Tibial nerve (tissue), 4 donors: ENCODE data around the gene GNG12. TPM values are rescaled to one million over a fixed set of nuclear protein-coding genes. Genes with fewer than 3 reads are reported as not detected.

Source experiments
- DNase-seq, 2 donors: peaks; one replicate each; pipeline ENCODE4 v3.0.0-alpha.2; 2019; ENCODE audit warnings: low spot score in 2 of 2
- H3K27ac ChIP-seq, 4 donors: fragments of 200-600 bp; sonication (generic) in 3 of 4; one replicate each; pipeline ENCODE4 v1.5.1; 2017 to 2019; ENCODE audit warnings: mild to moderate bottlenecking in 1 of 4
- H3K27me3 ChIP-seq, 2 donors: fragments of 200-600 bp; sonication (generic) in 1 of 2; one replicate each; pipeline versions ENCODE4 v1.5.1 to v1.6.0; 2017 to 2019
- H3K36me3 ChIP-seq, 3 donors: fragments of 200-600 bp; sonication (generic); one replicate each; pipeline ENCODE4 v1.5.1; 2018 to 2019
- H3K4me1 ChIP-seq, 4 donors: fragments of 200-600 bp; sonication (generic) in 3 of 4; one replicate each; pipeline ENCODE4 v1.5.1; 2017 to 2019
- H3K4me3 ChIP-seq, 4 donors: fragments of 200-600 bp; sonication (generic) in 3 of 4; one replicate each; pipeline ENCODE4 v1.5.1; 2017 to 2019; ENCODE audit warnings: mild to moderate bottlenecking in 1 of 4, moderate library complexity in 1 of 4
- H3K9me3 ChIP-seq, 4 donors: fragments of 200-600 bp; sonication (generic) in 3 of 4; one replicate each; pipeline ENCODE4 v1.5.1; 2017 to 2019
- CTCF ChIP-seq, 5 experiments: fragments of 200-600 bp in 3 of 5; fragments of 450-650 bp in 2 of 5; sonication (generic) in 3 of 5; IDR thresholded peaks; one replicate each; pipeline ENCODE4 v1.5.1; 2016 to 2019; ENCODE audit warnings: antibody characterized with exemption in 5 of 5, mild to moderate bottlenecking in 3 of 5, moderate library complexity in 2 of 5
- EP300 ChIP-seq, 2 donors: sonication (generic); formaldehyde crosslinking; IDR thresholded peaks; one replicate each; pipeline ENCODE4 v1.6.1; 2017; ENCODE audit warnings: antibody characterized with exemption in 2 of 2, mild to moderate bottlenecking in 1 of 2
- POLR2A ChIP-seq, 2 donors: fragments of 450-650 bp; IDR thresholded peaks; one replicate each; pipeline ENCODE4 v1.6.1; 2017; ENCODE audit warnings: antibody characterized with exemption in 2 of 2, mild to moderate bottlenecking in 2 of 2, moderate library complexity in 2 of 2
- WGBS, 2 donors: methylation state at CpG; one replicate each; pipeline ENCODE4 v1.1.5; 2018; 5-methylcytosine and 5-hydroxymethylcytosine counted together
- total RNA-seq, 4 donors: library from RNA; depleted of rRNA; stranded (reverse); fragments of >200 nt; gene quantifications; one replicate each; pipeline ENCODE4 v1.1.0, GENCODE V29; 2016

GNG12 gene
- total RNA-seq, 4 donors from 2014 or later, result 55.9 to 71.8 (median 68.4) TPM

- WGBS, 2 donors, result 74 to 87% methylated on average over 2 of the region's 2 CpGs
- TF ChIP-seq EP300 (IDR thresholded peaks at IDR 0.05) (no peak), POLR2A (IDR thresholded peaks at IDR 0.05) (no peak), CTCF (IDR thresholded peaks at IDR 0.05) (no peak)
- Histone ChIP-seq H3K4me1 (no peaks in the 10 kb centered on the region), H3K9me3 (no peaks in the 10 kb centered on the region), H3K4me3 (no peak overlapping the region), H3K27ac (peak overlapping the region in 1 of 4 donors; percentile 64), H3K27me3 (no peaks in the 10 kb centered on the region), H3K36me3 (no peaks in the 10 kb centered on the region)
- DNase-seq, result no peak
These were observed 27.5 kb upstream of the GNG12 start for GRCh38 chr1:67860776-67861175.

- Histone ChIP-seq H3K36me3 (no peaks in the 10 kb centered on the region), H3K27ac (no peak overlapping the region), H3K4me3 (no peak overlapping the region), H3K27me3 (no peaks in the 10 kb centered on the region), H3K9me3 (no peaks in the 10 kb centered on the region), H3K4me1 (no peaks in the 10 kb centered on the region)
- TF ChIP-seq EP300 (IDR thresholded peaks at IDR 0.05), result no peak
- TF ChIP-seq POLR2A (IDR thresholded peaks at IDR 0.05), result no peak
- no peak for TF ChIP-seq CTCF (IDR thresholded peaks at IDR 0.05)
- WGBS, 2 donors, result 83 to 93% methylated on average over 4 of the region's 4 CpGs
- DNase-seq, result no peak
These were observed 23.7 kb upstream of the GNG12 start for GRCh38 chr1:67856921-67857320.

- WGBS, 2 donors, result 36 to 43% methylated on average over 2 of the region's 2 CpGs
- H3K4me3 ChIP-seq, result no peak overlapping the region
- no peak for TF ChIP-seq POLR2A (IDR thresholded peaks at IDR 0.05)
- TF ChIP-seq EP300 (IDR thresholded peaks at IDR 0.05), result no peak
- no peak for TF ChIP-seq CTCF (IDR thresholded peaks at IDR 0.05)
These were observed 22.7 kb upstream of the GNG12 start for GRCh38 chr1:67855961-67856360.

GRCh38 chr1:67855444-67855843, 22.2 kb upstream of the GNG12 start:
- no peak for TF ChIP-seq EP300 (IDR thresholded peaks at IDR 0.05)
- Histone ChIP-seq H3K9me3 (no peaks in the 10 kb centered on the region), H3K36me3 (no peaks in the 10 kb centered on the region), H3K4me1 (peaks cover 0 to 6% (median 0%) of the 10 kb centered on the region in 4 donors), H3K27ac (no peak overlapping the region), H3K4me3 (no peak overlapping the region), H3K27me3 (no peaks in the 10 kb centered on the region)
- no peak for DNase-seq
- 47 to 67% methylated on average over 4 of the region's 4 CpGs for WGBS, 2 donors

More at GRCh38 chr1:67855961-67856360, 22.7 kb upstream of the GNG12 start:
- Histone ChIP-seq H3K4me1 (peaks cover 0 to under 1% (median 0%) of the 10 kb centered on the region in 4 donors), H3K27me3 (no peaks in the 10 kb centered on the region), H3K36me3 (no peaks in the 10 kb centered on the region), H3K9me3 (no peaks in the 10 kb centered on the region), H3K27ac (no peak overlapping the region)
- no peak for DNase-seq

- TF ChIP-seq CTCF (IDR thresholded peaks at IDR 0.05) (peak; percentile 45 to 64 (median 51)), EP300 (IDR thresholded peaks at IDR 0.05) (no peak)
- WGBS, 2 donors, result 45 to 73% methylated on average over 2 of the region's 2 CpGs
- no peaks in the 10 kb centered on the region for H3K36me3 ChIP-seq
These were observed 20.4 kb upstream of the GNG12 start for GRCh38 chr1:67853704-67854103.

GRCh38 chr1:67851800-67852199, 18.5 kb upstream of the GNG12 start:
- Histone ChIP-seq H3K4me3 (no peak overlapping the region), H3K9me3 (no peaks in the 10 kb centered on the region), H3K4me1 (peaks cover 0 to 12% (median 0%) of the 10 kb centered on the region in 4 donors), H3K27me3 (no peaks in the 10 kb centered on the region), H3K27ac (no peak overlapping the region), H3K36me3 (no peaks in the 10 kb centered on the region)
- TF ChIP-seq EP300 (IDR thresholded peaks at IDR 0.05) (no peak), POLR2A (IDR thresholded peaks at IDR 0.05) (no peak), CTCF (IDR thresholded peaks at IDR 0.05) (no peak)
- no peak for DNase-seq
- WGBS, 2 donors, result 89 to 92% methylated on average over 6 of the region's 6 CpGs

More at GRCh38 chr1:67853704-67854103, 20.4 kb upstream of the GNG12 start:
- H3K4me3 ChIP-seq, result no peak overlapping the region
- peak in 1 of 2 donors; percentile 40 for DNase-seq
- no peaks in the 10 kb centered on the region for H3K27me3 ChIP-seq
- H3K4me1 ChIP-seq, result peaks cover 0 to 12% (median 0%) of the 10 kb centered on the region in 4 donors
- H3K9me3 ChIP-seq, result no peaks in the 10 kb centered on the region
- no peak overlapping the region for H3K27ac ChIP-seq
